A549 (cell line): ENCODE data around the gene COL1A1. TPM values are rescaled to one million over a fixed set of nuclear protein-coding genes. Genes with fewer than 3 reads are reported as not detected.
A peak's percentile ranks its signal among the peaks of the same experiment; 100 is the strongest.

Experiments used
- ATAC-seq, 2 experiments: fragments of 200-7000 bp in 1 of 2; fragments of >200 bp in 1 of 2; cut with Nextera tagmentation in 1 of 2; cut with Tn5 transposase in 1 of 2; 3 replicates each; pipeline versions ENCODE4 v1.8.0 to v1.9.1; 2018 to 2020; ENCODE audit warnings: mild to moderate bottlenecking in 1 of 2, moderate library complexity in 1 of 2
- CTCF ChIA-PET: fragments of 300-600 bp; sonication (Branson Sonifier 250); formaldehyde crosslinking; extraction: SDS; loops from one replicate; lab custom pipeline; 2021; ENCODE audit warnings: antibody characterized with exemption, inconsistent platforms; lab: Yijun Ruan, JAX
- POLR2A ChIA-PET: fragments of 350-600 bp; formaldehyde crosslinking; extraction: SDS; loops from one replicate; lab custom pipeline; 2021; ENCODE audit warnings: antibody characterized with exemption, inconsistent platforms; lab: Yijun Ruan, JAX
- DNase-seq, 2 experiments: peaks; one replicate each; pipeline versions ENCODE4 v3.0.0 to v3.0.0-alpha.2; 2011 to 2016; ENCODE audit warnings: low read depth in 1 of 2, low spot score in 1 of 2
- FAIRE-seq: peaks from 2 replicates; lab custom pipeline; 2011; peaks lifted over from hg19 to GRCh38; lab: Jason Lieb, UNC
- H3K27ac ChIP-seq, 2 experiments: fragments of >200 bp; sonication (Bioruptor Twin); formaldehyde crosslinking; 3 replicates each; pipeline ENCODE4 v1.5.1; 2016 to 2017
- H3K4me1 ChIP-seq: fragments of >200 bp; sonication (Bioruptor Twin); formaldehyde crosslinking; 3 replicates; pipeline ENCODE4 v1.6.1; 2016
- H3K4me2 ChIP-seq: fragments of >200 bp; sonication (Bioruptor Twin); formaldehyde crosslinking; 3 replicates; pipeline ENCODE4 v1.6.1; 2016
- H3K4me3 ChIP-seq: fragments of >200 bp; sonication (Bioruptor Twin); formaldehyde crosslinking; 3 replicates; pipeline ENCODE4 v1.5.1; 2016
- H3K9me3 ChIP-seq: fragments of >200 bp; sonication (Bioruptor Twin); formaldehyde crosslinking; 3 replicates; pipeline ENCODE4 v1.6.1; 2016
- ATOH8 ChIP-seq: fragments of 250-450 bp; sonication (Bioruptor Pico); IDR thresholded peaks from 2 replicates; pipeline ENCODE4 v1.5.0; 2020; ENCODE audit warnings: low read depth, mild to moderate bottlenecking, moderate library complexity
- BHLHE40 ChIP-seq: IDR thresholded peaks from 2 replicates; pipeline ENCODE4 v1.6.1; 2012; ENCODE audit warnings: low read depth, low read length, inconsistent platforms
- CHD2 ChIP-seq: fragments of 150-350 bp; IDR thresholded peaks from 2 replicates; pipeline ENCODE4 v1.6.1; 2014; ENCODE audit warnings: low read length; ENCODE audit not compliant: partially characterized antibody
- EHF ChIP-seq: fragments of 250-450 bp; sonication (Bioruptor Pico); IDR thresholded peaks from 2 replicates; pipeline ENCODE4 v1.5.0; 2020; ENCODE audit warnings: mild to moderate bottlenecking
- EHMT2 ChIP-seq: fragments of 200-600 bp; sonication (generic); IDR thresholded peaks from 2 replicates; pipeline ENCODE4 v1.6.1; 2016; ENCODE audit warnings: antibody characterized with exemption, low read depth, mild to moderate bottlenecking, moderate library complexity
- ELK1 ChIP-seq: fragments of 150-350 bp; IDR thresholded peaks from 2 replicates; pipeline ENCODE4 v1.6.1; 2014; ENCODE audit warnings: low read depth, mild to moderate bottlenecking, low read length
- EP300 ChIP-seq, 2 experiments: fragments of >200 bp; sonication (Bioruptor Twin); formaldehyde crosslinking; IDR thresholded peaks; 2 replicates in 1 of 2; 3 replicates in 1 of 2; pipeline ENCODE4 v1.6.1; 2016 to 2017
- FOSB ChIP-seq: fragments of 250-450 bp; sonication (Bioruptor Pico); IDR thresholded peaks from 2 replicates; pipeline ENCODE4 v1.5.0; 2020; ENCODE audit warnings: mild to moderate bottlenecking, moderate library complexity
- FOSL2 ChIP-seq, 2 experiments: fragments of 450-650 bp in 1 of 2; fragments of >200 bp in 1 of 2; sonication (Bioruptor Twin) in 1 of 2; formaldehyde crosslinking; IDR thresholded peaks; 2 replicates each; pipeline versions ENCODE4 v1.5.0 to v1.6.1; 2016 to 2020; ENCODE audit warnings: mild to moderate bottlenecking in 1 of 2, moderate library complexity in 1 of 2
- HDAC2 ChIP-seq: fragments of 200-600 bp; sonication (generic); IDR thresholded peaks from 2 replicates; pipeline ENCODE4 v1.6.1; 2016
- HMGXB4 ChIP-seq: fragments of 250-450 bp; sonication (Bioruptor Pico); IDR thresholded peaks from 2 replicates; pipeline ENCODE4 v1.5.0; 2021; ENCODE audit warnings: mild to moderate bottlenecking, moderate library complexity, borderline replicate concordance
- HOXA7 ChIP-seq: fragments of 250-450 bp; sonication (Bioruptor Pico); IDR thresholded peaks from 2 replicates; pipeline ENCODE4 v1.5.0; 2020; ENCODE audit warnings: mild to moderate bottlenecking, moderate library complexity
- HOXB13 ChIP-seq: fragments of 250-450 bp; sonication (Bioruptor Pico); IDR thresholded peaks from 2 replicates; pipeline ENCODE4 v1.5.0; 2020; ENCODE audit warnings: low read depth, mild to moderate bottlenecking, moderate library complexity
- HOXB5 ChIP-seq: fragments of 250-450 bp; sonication (Bioruptor Pico); IDR thresholded peaks from 2 replicates; pipeline ENCODE4 v1.5.0; 2020; ENCODE audit warnings: mild to moderate bottlenecking, moderate library complexity
- KDM5A ChIP-seq: fragments of 200-600 bp; sonication (generic); IDR thresholded peaks from 2 replicates; pipeline ENCODE4 v1.6.1; 2016; ENCODE audit warnings: antibody characterized with exemption, mild to moderate bottlenecking
- MAFK ChIP-seq: fragments of 450-650 bp; IDR thresholded peaks from 2 replicates; pipeline ENCODE4 v1.6.1; 2014; ENCODE audit not compliant: partially characterized antibody
- NPAS2 ChIP-seq: fragments of 250-450 bp; sonication (Bioruptor Pico); IDR thresholded peaks from 2 replicates; pipeline ENCODE4 v1.8.0; 2022; ENCODE audit warnings: mild to moderate bottlenecking, moderate library complexity, borderline replicate concordance
- NR3C1 ChIP-seq: fragments of >200 bp; sonication (Bioruptor Twin); formaldehyde crosslinking; IDR thresholded peaks from 3 replicates; pipeline ENCODE4 v1.6.1; 2017
- PBX3 ChIP-seq: IDR thresholded peaks from 2 replicates; pipeline ENCODE4 v1.6.1; 2012
- PHF8 ChIP-seq: fragments of 200-600 bp; sonication (generic); IDR thresholded peaks from 2 replicates; pipeline ENCODE4 v1.6.1; 2016; ENCODE audit warnings: low read depth, mild to moderate bottlenecking, antibody characterized with exemption, moderate library complexity, borderline replicate concordance
- RAD21 ChIP-seq, 2 experiments: fragments of >200 bp in 1 of 2; sonication (Bioruptor Twin) in 1 of 2; formaldehyde crosslinking in 1 of 2; IDR thresholded peaks in 1 of 2; conservative IDR thresholded peaks in 1 of 2; 2 replicates in 1 of 2; 3 replicates in 1 of 2; pipeline ENCODE4 v1.6.1; 2012 to 2018; ENCODE audit warnings: inconsistent platforms in 1 of 2
- RCOR1 ChIP-seq: fragments of 150-350 bp; IDR thresholded peaks from 2 replicates; pipeline ENCODE4 v1.6.1; 2014; ENCODE audit warnings: antibody characterized with exemption, low read length, low read depth
- RNF2 ChIP-seq: fragments of 200-600 bp; sonication (generic); IDR thresholded peaks from 2 replicates; pipeline ENCODE4 v1.6.1; 2016; ENCODE audit warnings: low read depth, mild to moderate bottlenecking, antibody characterized with exemption, moderate library complexity, borderline replicate concordance
- USF2 ChIP-seq: fragments of 450-650 bp; IDR thresholded peaks from 2 replicates; pipeline ENCODE4 v1.6.1; 2014; ENCODE audit warnings: antibody characterized with exemption
- ZFP36 ChIP-seq: fragments of 450-650 bp; IDR thresholded peaks from 2 replicates; pipeline ENCODE4 v1.6.1; 2014; ENCODE audit warnings: borderline replicate concordance; ENCODE audit not compliant: partially characterized antibody
- ZSCAN20 ChIP-seq: fragments of 250-450 bp; sonication (Bioruptor Pico); IDR thresholded peaks from 2 replicates; pipeline ENCODE4 v1.8.0; 2022; ENCODE audit warnings: mild to moderate bottlenecking, moderate library complexity
- WGBS: methylation state at CpG from one replicate; pipeline ENCODE4 v1.1.6; 2017; ENCODE audit errors: missing lambda C conversion rate; 5-methylcytosine and 5-hydroxymethylcytosine counted together
- polyA plus RNA-seq, 4 experiments: library from polyadenylated mRNA; depleted of rRNA in 3 of 4; stranded (reverse); fragments of >200 nt; fragmentation: RNase III in 1 of 4; extraction: RNeasy Plus Mini Kit Qiagen cat#74134 plus additional on column Dnase treatment in 1 of 4; gene quantifications; 2 replicates in 3 of 4; 3 replicates in 1 of 4; pipeline ENCODE4 v1.2.3, GENCODE V29; 2011 to 2017

Gene COL1A1
- polyA plus RNA-seq, 2 of the 4 experiments (the other 2 are of a cell fraction) = 4.4 to 34.3 TPM

GRCh38 chr17:50207792-50208567 lies 6.5 kb upstream of the COL1A1 start:
- no peak for FAIRE-seq
- Histone ChIP-seq H3K27ac (peak overlapping the region in 1 of 2 experiments; percentile 84; a peak in 2 of 6 replicates), H3K4me3 (no peak overlapping the region), H3K4me2 (no peak overlapping the region), H3K4me1 (peaks cover 27% of the 10 kb centered on the region), H3K9me3 (no peaks in the 10 kb centered on the region)
- CTCF ChIA-PET = interaction anchor here (0.7 to 31.5 kb wide), 10 partner anchors 2 to 88 kb away, joined by 3 to 1255 read pairs (median 6); partner anchors contain the start of genes COL1A1 and TMEM92
- WGBS = 84% methylated on average over 8 of the region's 8 CpGs
- no peak for DNase-seq
- ATAC-seq = no peak
- TF ChIP-seq HOXB13 (CRISPR knock-in tag) (no peak), PHF8 (no peak), FOSL2 (IDR thresholded peaks at IDR 0.05) (no peak), FOSL2 (CRISPR knock-in tag; IDR thresholded peaks at IDR 0.05) (no peak), HOXB5 (CRISPR knock-in tag) (no peak), ZFP36 (no peak), ELK1 (no peak), EP300 (IDR thresholded peaks at IDR 0.05) (no peak), ATOH8 (no peak), RCOR1 (no peak), HOXA7 (CRISPR knock-in tag) (no peak), RNF2 (no peak), BHLHE40 (no peak), CHD2 (no peak), HDAC2 (no peak), EHF (CRISPR knock-in tag) (no peak), NPAS2 (CRISPR knock-in tag) (no peak)
- POLR2A ChIA-PET = interaction anchor here (1.1 kb wide), 1 partner anchor 11 kb away, joined by 3 read pairs; no protein-coding TSS in a partner anchor

- H3K4me2 ChIP-seq = 0 out of 3 replicates have a peak overlapping the region, but pooled peaks have one; percentile 3
- 79% methylated on average over 5 of the region's 5 CpGs for WGBS
- POLR2A ChIA-PET = interaction anchor here (1.1 kb wide), 1 partner anchor 12 kb away, joined by 3 read pairs; no protein-coding TSS in a partner anchor
- CTCF ChIA-PET = interaction anchor here (0.7 to 31.5 kb wide), 8 partner anchors 9 to 89 kb away, joined by 3 to 1255 read pairs (median 6); partner anchors contain the start of gene TMEM92
- DNase-seq = no peak
- no peaks in the 10 kb centered on the region for H3K9me3 ChIP-seq
- peaks cover 27% of the 10 kb centered on the region for H3K4me1 ChIP-seq
- H3K4me3 ChIP-seq = no peak overlapping the region
- ATAC-seq = no peak
- no peak for FAIRE-seq
- H3K27ac ChIP-seq = peak overlapping the region in 1 of 2 experiments; percentile 36; a peak in 2 of 6 replicates
- TF ChIP-seq HMGXB4 (CRISPR knock-in tag) (no peak), FOSB (CRISPR knock-in tag) (no peak), EHF (CRISPR knock-in tag) (no peak), MAFK (no peak), ELK1 (no peak), PBX3 (no peak), KDM5A (no peak), BHLHE40 (no peak), RCOR1 (no peak), RAD21 (conservative IDR thresholded peaks at IDR 0.05 in 1 of 2, IDR thresholded peaks at IDR 0.05 in 1 of 2) (no peak), ZSCAN20 (CRISPR knock-in tag) (no peak), ATOH8 (no peak), NR3C1 (no peak), EHMT2 (no peak), EP300 (IDR thresholded peaks at IDR 0.05) (no peak), USF2 (no peak)
Observed at GRCh38 chr17:50207315-50207714, 5.9 kb upstream of the COL1A1 start.
